Tibial artery (tissue), 4 donors: ENCODE data around the gene ST3GAL4.

Experiments used
- DNase-seq, 2 donors: peaks; one replicate each; pipeline ENCODE4 v3.0.0-alpha.2; 2019
- H3K27ac ChIP-seq, 2 donors: fragments of 200-600 bp; sonication (generic) in 1 of 2; 1 replicate in 1 of 2; 2 replicates in 1 of 2; pipeline ENCODE4 v1.5.1; 2018 to 2019; ENCODE audit warnings: mild to moderate bottlenecking in 1 of 2
- H3K27me3 ChIP-seq, 2 donors: fragments of 200-600 bp; sonication (generic) in 1 of 2; one replicate each; pipeline versions ENCODE4 v1.5.1 to v1.6.0; 2016 to 2019
- H3K36me3 ChIP-seq, 3 donors: fragments of 200-600 bp; sonication (generic) in 2 of 3; one replicate each; pipeline ENCODE4 v1.5.1; 2016 to 2019; ENCODE audit warnings: mild to moderate bottlenecking in 2 of 3
- H3K4me1 ChIP-seq, 4 donors: fragments of 200-600 bp; sonication (generic) in 2 of 4; 1 replicate in 3 of 4; 2 replicates in 1 of 4; pipeline ENCODE4 v1.5.1; 2016 to 2019
- H3K4me3 ChIP-seq, 2 donors: fragments of 200-600 bp; sonication (generic) in 1 of 2; 1 replicate in 1 of 2; 2 replicates in 1 of 2; pipeline ENCODE4 v1.5.1; 2018 to 2019; ENCODE audit warnings: mild to moderate bottlenecking in 2 of 2
- H3K9me3 ChIP-seq, 3 donors: fragments of 200-600 bp; sonication (generic) in 1 of 3; one replicate each; pipeline ENCODE4 v1.5.1; 2016 to 2019
- intact Hi-C: fragments of 100-400 bp; cut with DNase I; formaldehyde crosslinking; loops from one replicate; pipeline ENCODE4 v1.15.0; 2023; ENCODE audit warnings: low total_unique reads
- TF ChIP-seq, protein P1 (sequence below), 2 experiments: fragments of 200-600 bp in 1 of 2; fragments of 450-650 bp in 1 of 2; IDR thresholded peaks; one replicate each; pipeline ENCODE4 v1.5.1; 2017 to 2019; ENCODE audit warnings: antibody characterized with exemption in 2 of 2, mild to moderate bottlenecking in 1 of 2, moderate library complexity in 1 of 2

The ST3GAL4 gene

DNA sequence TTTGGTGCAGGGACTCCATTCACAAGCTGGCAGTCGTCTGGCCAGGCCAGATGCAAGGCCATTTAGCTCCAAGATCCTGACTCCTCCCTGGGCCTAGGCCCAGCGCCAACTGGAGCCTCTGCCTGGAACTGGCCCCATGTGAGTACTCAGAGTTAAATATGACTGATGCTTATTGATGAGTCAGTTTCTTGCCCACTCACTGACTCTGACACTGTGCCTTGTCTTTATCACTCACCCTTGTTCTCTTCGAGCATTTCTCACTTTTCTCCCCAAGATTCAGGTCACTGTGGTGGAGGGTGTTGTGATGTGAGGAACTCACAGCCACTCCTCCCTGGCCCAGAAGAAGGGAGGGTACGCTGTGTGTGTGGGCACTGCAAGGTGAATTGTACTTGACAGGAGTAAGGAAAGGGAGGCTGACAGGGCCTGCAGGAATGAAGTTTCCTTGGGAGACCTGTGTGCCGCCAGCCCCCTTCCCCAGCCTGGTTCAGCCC, 23.2 kb upstream of the ST3GAL4 start:
- no peak overlapping the region for H3K27ac ChIP-seq
- DNase-seq = peak; percentile 72 to 81
- TF ChIP-seq, protein P1, sequence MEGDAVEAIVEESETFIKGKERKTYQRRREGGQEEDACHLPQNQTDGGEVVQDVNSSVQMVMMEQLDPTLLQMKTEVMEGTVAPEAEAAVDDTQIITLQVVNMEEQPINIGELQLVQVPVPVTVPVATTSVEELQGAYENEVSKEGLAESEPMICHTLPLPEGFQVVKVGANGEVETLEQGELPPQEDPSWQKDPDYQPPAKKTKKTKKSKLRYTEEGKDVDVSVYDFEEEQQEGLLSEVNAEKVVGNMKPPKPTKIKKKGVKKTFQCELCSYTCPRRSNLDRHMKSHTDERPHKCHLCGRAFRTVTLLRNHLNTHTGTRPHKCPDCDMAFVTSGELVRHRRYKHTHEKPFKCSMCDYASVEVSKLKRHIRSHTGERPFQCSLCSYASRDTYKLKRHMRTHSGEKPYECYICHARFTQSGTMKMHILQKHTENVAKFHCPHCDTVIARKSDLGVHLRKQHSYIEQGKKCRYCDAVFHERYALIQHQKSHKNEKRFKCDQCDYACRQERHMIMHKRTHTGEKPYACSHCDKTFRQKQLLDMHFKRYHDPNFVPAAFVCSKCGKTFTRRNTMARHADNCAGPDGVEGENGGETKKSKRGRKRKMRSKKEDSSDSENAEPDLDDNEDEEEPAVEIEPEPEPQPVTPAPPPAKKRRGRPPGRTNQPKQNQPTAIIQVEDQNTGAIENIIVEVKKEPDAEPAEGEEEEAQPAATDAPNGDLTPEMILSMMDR (IDR thresholded peaks at IDR 0.05) = no peak
- H3K4me1 ChIP-seq = no peaks in the 10 kb centered on the region
- H3K36me3 ChIP-seq = peaks cover 0 to 27% (median 5%) of the 10 kb centered on the region in 3 donors
- H3K4me3 ChIP-seq = no peak overlapping the region
- no peaks in the 10 kb centered on the region for H3K9me3 ChIP-seq
- no peaks in the 10 kb centered on the region for H3K27me3 ChIP-seq
- intact Hi-C loops = no loop called here

DNA sequence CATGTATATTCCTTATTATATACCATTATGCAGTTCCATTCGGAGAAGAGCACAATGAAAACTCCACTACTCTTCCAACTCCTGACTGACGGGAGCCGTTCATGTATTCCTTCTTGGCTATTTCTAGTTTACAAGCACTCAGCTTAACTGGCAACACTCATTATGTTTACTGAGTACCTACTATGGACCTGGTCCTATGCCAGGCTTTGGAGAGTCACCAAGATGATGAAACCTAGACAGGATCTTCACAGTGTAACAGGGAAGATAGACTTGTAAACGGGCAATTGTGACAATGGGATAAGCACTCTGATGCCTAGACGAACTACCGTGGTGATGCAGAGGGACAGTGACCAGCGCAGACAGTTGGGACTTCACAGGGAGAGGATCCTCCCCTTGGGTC, 22.3 kb upstream of the ST3GAL4 start:
- Histone ChIP-seq H3K36me3 (peaks cover 0 to 32% (median 5%) of the 10 kb centered on the region in 3 donors), H3K4me3 (no peak overlapping the region), H3K4me1 (no peaks in the 10 kb centered on the region), H3K27me3 (no peaks in the 10 kb centered on the region), H3K9me3 (no peaks in the 10 kb centered on the region), H3K27ac (no peak overlapping the region)
- no peak for DNase-seq
- TF ChIP-seq, protein P1 (IDR thresholded peaks at IDR 0.05) = no peak
- intact Hi-C loops = no loop called here

DNA sequence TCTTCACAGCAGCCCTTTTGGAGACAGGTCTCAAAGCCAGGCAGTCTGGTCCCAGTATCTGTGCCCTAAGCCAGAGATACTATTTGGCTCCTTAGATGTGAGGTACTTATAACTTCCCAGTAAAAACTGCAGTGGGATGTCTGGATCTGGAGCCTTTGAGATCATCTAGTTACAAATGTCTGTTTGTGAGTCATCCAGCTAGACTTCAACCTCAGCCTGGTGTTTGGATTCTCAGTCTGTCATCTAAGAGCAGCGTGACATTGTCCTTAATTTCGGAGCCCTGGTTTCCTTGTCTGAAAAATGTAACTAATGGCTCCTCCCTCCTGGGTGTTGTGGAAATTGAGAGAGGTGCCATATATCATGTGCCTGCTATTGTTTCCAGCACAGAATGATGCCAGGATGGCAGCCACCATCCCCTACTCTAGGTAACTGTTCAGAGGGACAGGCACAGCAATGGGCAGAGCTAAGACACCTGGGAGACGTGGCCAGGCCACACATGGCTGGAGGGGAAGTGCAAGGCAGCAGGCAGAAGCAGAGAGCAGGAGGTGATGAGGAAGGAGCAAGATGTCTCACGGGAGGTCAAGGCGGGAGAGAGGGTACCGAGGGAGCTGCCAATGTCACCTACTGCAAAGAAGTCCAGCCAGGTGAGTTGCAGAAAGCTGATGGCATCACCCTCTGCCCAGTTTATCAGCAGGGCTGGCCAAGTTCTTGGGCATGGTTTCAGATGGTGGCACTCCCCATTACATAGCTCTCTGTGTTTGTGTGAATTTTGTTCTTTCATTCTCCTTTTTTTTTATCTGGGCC, 20.6 kb upstream of the ST3GAL4 start:
- Histone ChIP-seq H3K4me3 (no peak overlapping the region), H3K27ac (no peak overlapping the region), H3K4me1 (peaks cover 0 to 5% (median 0%) of the 10 kb centered on the region in 4 donors), H3K27me3 (no peaks in the 10 kb centered on the region), H3K9me3 (no peaks in the 10 kb centered on the region), H3K36me3 (peaks cover 0 to 49% (median 13%) of the 10 kb centered on the region in 3 donors)
- intact Hi-C loops = no loop called here
- TF ChIP-seq, protein P1 (IDR thresholded peaks at IDR 0.05) = no peak
- peak in 1 of 2 donors; percentile 16 for DNase-seq

- Histone ChIP-seq H3K4me3 (no peak overlapping the region), H3K9me3 (no peaks in the 10 kb centered on the region), H3K36me3 (peaks cover 0 to 53% (median 13%) of the 10 kb centered on the region in 3 donors), H3K27ac (no peak overlapping the region), H3K4me1 (peaks cover 0 to 7% (median 0%) of the 10 kb centered on the region in 4 donors), H3K27me3 (no peaks in the 10 kb centered on the region)
- DNase-seq = peak in 1 of 2 donors; percentile 16
- intact Hi-C loops = no loop called here
- TF ChIP-seq, protein P1 (IDR thresholded peaks at IDR 0.05) = no peak
Observed at GRCh38 chr11:126335463-126335760, 20.1 kb upstream of the ST3GAL4 start.

DNA sequence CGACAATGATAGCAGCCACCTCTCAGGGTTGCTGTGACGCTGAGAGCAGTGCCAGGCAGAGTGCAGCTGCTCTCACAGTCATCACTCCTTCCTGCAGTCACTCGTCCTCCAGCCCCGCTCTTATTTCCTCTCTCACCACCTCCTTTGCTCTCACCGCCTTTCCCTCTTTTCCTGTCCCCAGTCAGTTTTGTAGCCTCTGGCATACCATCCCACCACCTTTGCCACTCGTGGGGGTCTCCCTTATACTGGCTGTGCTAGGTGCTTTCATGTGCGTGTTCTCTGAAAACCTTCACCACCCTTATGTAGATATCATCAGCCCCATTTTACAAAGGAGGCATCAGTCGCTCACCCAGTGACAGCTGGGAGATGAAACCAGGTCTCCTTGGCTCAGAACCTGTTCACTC, 19.3 kb upstream of the ST3GAL4 start:
- H3K27ac ChIP-seq = no peak overlapping the region
- H3K4me3 ChIP-seq = no peak overlapping the region
- intact Hi-C loops = no loop called here
- H3K4me1 ChIP-seq = peaks cover 0 to 7% (median 0%) of the 10 kb centered on the region in 4 donors
- H3K9me3 ChIP-seq = no peaks in the 10 kb centered on the region
- H3K27me3 ChIP-seq = no peaks in the 10 kb centered on the region
- peaks cover 0 to 52% (median 13%) of the 10 kb centered on the region in 3 donors for H3K36me3 ChIP-seq
- no peak for DNase-seq
- TF ChIP-seq, protein P1 (IDR thresholded peaks at IDR 0.05) = no peak
